HEK293 (cell line): ENCODE results near the gene RTP3.
A peak's percentile ranks its signal among the peaks of the same experiment; 100 is the strongest.

Source experiments
- GLIS1 ChIP-seq: fragments of 450-650 bp; formaldehyde crosslinking; IDR thresholded peaks from 2 replicates; pipeline ENCODE4 v1.5.1; 2016; ENCODE audit warnings: missing biosample characterization, missing genetic modification characterization
- HOXA7 ChIP-seq: sonication (generic); formaldehyde crosslinking; IDR thresholded peaks from 2 replicates; pipeline ENCODE4 v1.8.1; 2022; ENCODE audit warnings: missing genetic modification reagents, borderline replicate concordance
- HOXC10 ChIP-seq: sonication (generic); formaldehyde crosslinking; IDR thresholded peaks from 2 replicates; pipeline ENCODE4 v1.8.1; 2023; ENCODE audit warnings: mild to moderate bottlenecking, missing genetic modification reagents
- KLF10 ChIP-seq: fragments of 450-650 bp; IDR thresholded peaks from 2 replicates; pipeline ENCODE4 v1.5.1; 2018; ENCODE audit warnings: missing biosample characterization, mild to moderate bottlenecking, missing genetic modification characterization
- KLF8 ChIP-seq: fragments of 450-650 bp; formaldehyde crosslinking; IDR thresholded peaks from 2 replicates; pipeline ENCODE4 v1.5.1; 2016; ENCODE audit warnings: missing biosample characterization, missing genetic modification characterization
- MYNN ChIP-seq: fragments of 450-650 bp; formaldehyde crosslinking; IDR thresholded peaks from 2 replicates; pipeline ENCODE4 v1.5.1; 2016; ENCODE audit warnings: missing biosample characterization, missing genetic modification characterization, borderline replicate concordance
- SCRT1 ChIP-seq: fragments of 450-650 bp; formaldehyde crosslinking; IDR thresholded peaks from 2 replicates; pipeline ENCODE4 v1.5.1; 2016; ENCODE audit warnings: missing biosample characterization, missing genetic modification characterization, borderline replicate concordance
- SP2 ChIP-seq: fragments of 450-650 bp; formaldehyde crosslinking; IDR thresholded peaks from 2 replicates; pipeline ENCODE4 v1.5.1; 2016; ENCODE audit warnings: missing biosample characterization, missing genetic modification characterization
- SP3 ChIP-seq: fragments of 450-650 bp; formaldehyde crosslinking; IDR thresholded peaks from 2 replicates; pipeline ENCODE4 v1.5.1; 2016; ENCODE audit warnings: missing biosample characterization, missing genetic modification characterization
- SP7 ChIP-seq: fragments of 450-650 bp; formaldehyde crosslinking; IDR thresholded peaks from 2 replicates; pipeline ENCODE4 v1.5.1; 2016; ENCODE audit warnings: missing biosample characterization, missing genetic modification characterization
- YY2 ChIP-seq: fragments of 450-650 bp; formaldehyde crosslinking; IDR thresholded peaks from 2 replicates; pipeline ENCODE4 v1.5.1; 2016; ENCODE audit warnings: missing biosample characterization, missing genetic modification characterization
- ZBTB1 ChIP-seq: fragments of 450-650 bp; formaldehyde crosslinking; IDR thresholded peaks from 2 replicates; pipeline ENCODE4 v1.5.1; 2016; ENCODE audit warnings: missing biosample characterization, missing genetic modification characterization
- ZBTB17 ChIP-seq: fragments of 450-650 bp; formaldehyde crosslinking; IDR thresholded peaks from 2 replicates; pipeline ENCODE4 v1.5.1; 2016; ENCODE audit warnings: missing biosample characterization, missing genetic modification characterization
- ZFP37 ChIP-seq: fragments of 450-650 bp; formaldehyde crosslinking; IDR thresholded peaks from 2 replicates; pipeline ENCODE4 v1.5.1; 2016; ENCODE audit warnings: missing biosample characterization, missing genetic modification characterization
- ZNF10 ChIP-seq: fragments of 450-650 bp; formaldehyde crosslinking; IDR thresholded peaks from 2 replicates; pipeline ENCODE4 v1.5.1; 2017; ENCODE audit warnings: missing biosample characterization, missing genetic modification characterization
- ZNF175 ChIP-seq: fragments of 450-650 bp; formaldehyde crosslinking; IDR thresholded peaks from 2 replicates; pipeline ENCODE4 v1.5.1; 2016; ENCODE audit warnings: missing biosample characterization, missing genetic modification characterization
- ZNF202 ChIP-seq: fragments of 450-650 bp; formaldehyde crosslinking; IDR thresholded peaks from 2 replicates; pipeline ENCODE4 v1.5.1; 2016; ENCODE audit warnings: missing biosample characterization, missing genetic modification characterization, borderline replicate concordance
- ZNF23 ChIP-seq: fragments of 450-650 bp; formaldehyde crosslinking; IDR thresholded peaks from 2 replicates; pipeline ENCODE4 v1.5.1; 2016; ENCODE audit warnings: missing biosample characterization, missing genetic modification characterization, borderline replicate concordance
- ZNF274 ChIP-seq, 2 experiments: fragments of 200-500 bp in 1 of 2; fragments of 450-650 bp in 1 of 2; sonication (Bioruptor generic) in 1 of 2; formaldehyde crosslinking in 1 of 2; IDR thresholded peaks; 2 replicates each; pipeline versions ENCODE4 v1.5.1 to v1.6.1; 2014 to 2016; ENCODE audit warnings: borderline replicate concordance in 1 of 2, inconsistent platforms in 1 of 2, low read length in 1 of 2, missing biosample characterization in 1 of 2, missing genetic modification characterization in 1 of 2
- ZNF335 ChIP-seq: fragments of 450-650 bp; formaldehyde crosslinking; conservative IDR thresholded peaks from 2 replicates; pipeline ENCODE4 v1.5.1; 2016; ENCODE audit warnings: missing biosample characterization, missing genetic modification characterization
- ZNF341 ChIP-seq: fragments of 450-650 bp; formaldehyde crosslinking; IDR thresholded peaks from 2 replicates; pipeline ENCODE4; 2016; ENCODE audit warnings: low read depth, missing biosample characterization, missing genetic modification characterization
- ZNF37A ChIP-seq: fragments of 450-650 bp; IDR thresholded peaks from 2 replicates; pipeline ENCODE4 v1.5.1; 2018; ENCODE audit warnings: missing biosample characterization, missing genetic modification characterization
- ZNF416 ChIP-seq: fragments of 450-650 bp; formaldehyde crosslinking; IDR thresholded peaks from 2 replicates; pipeline ENCODE4 v1.5.1; 2016; ENCODE audit warnings: missing biosample characterization, missing genetic modification characterization
- ZNF558 ChIP-seq: fragments of 450-650 bp; formaldehyde crosslinking; IDR thresholded peaks from 2 replicates; pipeline ENCODE4 v1.5.1; 2016; ENCODE audit warnings: missing biosample characterization, missing genetic modification characterization
- ZNF654 ChIP-seq: fragments of 450-650 bp; formaldehyde crosslinking; IDR thresholded peaks from 2 replicates; pipeline ENCODE4 v1.5.1; 2016; ENCODE audit warnings: low read depth, missing biosample characterization, missing genetic modification characterization
- ZNF777 ChIP-seq: fragments of 450-650 bp; formaldehyde crosslinking; IDR thresholded peaks from 2 replicates; pipeline ENCODE4 v1.5.1; 2017; ENCODE audit warnings: missing biosample characterization, missing genetic modification characterization, borderline replicate concordance
- TF ChIP-seq, protein P1 (sequence below): fragments of 450-650 bp; IDR thresholded peaks from 2 replicates; pipeline ENCODE4 v1.5.1; 2018; ENCODE audit warnings: missing biosample characterization, mild to moderate bottlenecking, missing genetic modification characterization
- TF ChIP-seq, protein P2 (sequence below): fragments of 450-650 bp; formaldehyde crosslinking; IDR thresholded peaks from 2 replicates; pipeline ENCODE4 v1.5.1; 2016; ENCODE audit warnings: missing biosample characterization, missing genetic modification characterization
- TF ChIP-seq, protein P3 (sequence below): fragments of 450-650 bp; formaldehyde crosslinking; IDR thresholded peaks from 2 replicates; pipeline ENCODE4 v1.5.1; 2016; ENCODE audit warnings: missing biosample characterization, missing genetic modification characterization
- TF ChIP-seq, protein P4 (sequence below): fragments of 450-650 bp; formaldehyde crosslinking; IDR thresholded peaks from 2 replicates; pipeline ENCODE4 v1.5.1; 2016; ENCODE audit warnings: missing biosample characterization, missing genetic modification characterization
- TF ChIP-seq, protein P5 (sequence below): fragments of 450-650 bp; formaldehyde crosslinking; IDR thresholded peaks from 2 replicates; pipeline ENCODE4 v1.5.1; 2017; ENCODE audit warnings: missing biosample characterization, missing genetic modification characterization
- TF ChIP-seq, protein P6 (sequence below): fragments of 450-650 bp; formaldehyde crosslinking; IDR thresholded peaks from 2 replicates; pipeline ENCODE4 v1.5.1; 2016; ENCODE audit warnings: missing biosample characterization, missing genetic modification characterization

RTP3 gene

DNA sequence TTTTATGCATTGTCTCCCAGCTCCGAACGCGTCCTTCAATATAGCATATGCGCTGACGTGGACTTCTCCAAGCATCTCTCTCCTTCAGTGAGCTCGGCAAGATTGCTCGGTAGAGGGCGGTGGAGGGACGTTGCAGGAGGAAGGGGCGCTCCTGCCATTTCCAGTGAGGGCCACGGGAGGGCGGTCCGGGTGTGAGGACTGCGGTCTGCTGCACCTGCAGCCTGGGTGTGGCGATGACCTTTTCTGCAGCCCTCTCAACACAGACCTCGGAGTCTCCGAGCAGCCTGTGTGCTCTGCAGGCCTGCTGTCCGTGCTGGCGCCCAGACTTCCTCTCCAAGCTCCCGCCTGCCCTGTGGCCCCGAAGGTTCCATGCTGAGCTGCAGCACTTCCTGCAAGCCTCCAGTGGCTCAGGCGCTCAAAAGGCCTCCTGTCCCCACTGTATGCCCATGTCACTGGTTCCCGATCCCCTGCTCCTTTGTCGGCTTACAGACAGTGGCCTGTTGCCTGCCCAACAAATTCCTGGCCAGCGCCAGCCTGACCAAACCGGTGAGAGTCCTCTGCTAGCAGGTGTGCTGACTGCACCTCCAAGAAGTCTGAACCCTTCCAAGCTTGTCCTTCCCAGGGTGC, 8.9 kb upstream of the RTP3 start (continued):
- TF ChIP-seq, protein P1, sequence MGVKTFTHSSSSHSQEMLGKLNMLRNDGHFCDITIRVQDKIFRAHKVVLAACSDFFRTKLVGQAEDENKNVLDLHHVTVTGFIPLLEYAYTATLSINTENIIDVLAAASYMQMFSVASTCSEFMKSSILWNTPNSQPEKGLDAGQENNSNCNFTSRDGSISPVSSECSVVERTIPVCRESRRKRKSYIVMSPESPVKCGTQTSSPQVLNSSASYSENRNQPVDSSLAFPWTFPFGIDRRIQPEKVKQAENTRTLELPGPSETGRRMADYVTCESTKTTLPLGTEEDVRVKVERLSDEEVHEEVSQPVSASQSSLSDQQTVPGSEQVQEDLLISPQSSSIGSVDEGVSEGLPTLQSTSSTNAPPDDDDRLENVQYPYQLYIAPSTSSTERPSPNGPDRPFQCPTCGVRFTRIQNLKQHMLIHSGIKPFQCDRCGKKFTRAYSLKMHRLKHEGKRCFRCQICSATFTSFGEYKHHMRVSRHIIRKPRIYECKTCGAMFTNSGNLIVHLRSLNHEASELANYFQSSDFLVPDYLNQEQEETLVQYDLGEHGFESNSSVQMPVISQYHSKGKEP (tag by site-specific recombination) = peak; percentile 81
- TF ChIP-seq ZNF777 = no peak
- TF ChIP-seq, protein P2, sequence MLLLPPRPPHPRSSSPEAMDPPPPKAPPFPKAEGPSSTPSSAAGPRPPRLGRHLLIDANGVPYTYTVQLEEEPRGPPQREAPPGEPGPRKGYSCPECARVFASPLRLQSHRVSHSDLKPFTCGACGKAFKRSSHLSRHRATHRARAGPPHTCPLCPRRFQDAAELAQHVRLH (tag by site-specific recombination) = no peak
- TF ChIP-seq ZNF341 = no peak
- no peak for TF ChIP-seq ZNF558 (tag by site-specific recombination)
- no peak for TF ChIP-seq KLF10 (tag by site-specific recombination)
- no peak for TF ChIP-seq ZNF274 (IDR thresholded peaks at IDR 0.05; ENCODE audit: low read length)
- TF ChIP-seq ZNF274 (tag by site-specific recombination; IDR thresholded peaks at IDR 0.05; ENCODE audit: borderline replicate concordance) = no peak
- no peak for TF ChIP-seq MYNN
- no peak for TF ChIP-seq ZNF175 (tag by site-specific recombination)
- TF ChIP-seq, protein P3, sequence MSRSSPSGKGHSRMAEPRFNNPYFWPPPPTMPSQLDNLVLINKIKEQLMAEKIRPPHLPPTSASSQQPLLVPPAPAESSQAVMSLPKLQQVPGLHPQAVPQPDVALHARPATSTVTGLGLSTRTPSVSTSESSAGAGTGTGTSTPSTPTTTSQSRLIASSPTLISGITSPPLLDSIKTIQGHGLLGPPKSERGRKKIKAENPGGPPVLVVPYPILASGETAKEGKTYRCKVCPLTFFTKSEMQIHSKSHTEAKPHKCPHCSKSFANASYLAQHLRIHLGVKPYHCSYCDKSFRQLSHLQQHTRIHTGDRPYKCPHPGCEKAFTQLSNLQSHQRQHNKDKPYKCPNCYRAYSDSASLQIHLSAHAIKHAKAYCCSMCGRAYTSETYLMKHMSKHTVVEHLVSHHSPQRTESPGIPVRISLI (tag by site-specific recombination) = no peak
- TF ChIP-seq, protein P4, sequence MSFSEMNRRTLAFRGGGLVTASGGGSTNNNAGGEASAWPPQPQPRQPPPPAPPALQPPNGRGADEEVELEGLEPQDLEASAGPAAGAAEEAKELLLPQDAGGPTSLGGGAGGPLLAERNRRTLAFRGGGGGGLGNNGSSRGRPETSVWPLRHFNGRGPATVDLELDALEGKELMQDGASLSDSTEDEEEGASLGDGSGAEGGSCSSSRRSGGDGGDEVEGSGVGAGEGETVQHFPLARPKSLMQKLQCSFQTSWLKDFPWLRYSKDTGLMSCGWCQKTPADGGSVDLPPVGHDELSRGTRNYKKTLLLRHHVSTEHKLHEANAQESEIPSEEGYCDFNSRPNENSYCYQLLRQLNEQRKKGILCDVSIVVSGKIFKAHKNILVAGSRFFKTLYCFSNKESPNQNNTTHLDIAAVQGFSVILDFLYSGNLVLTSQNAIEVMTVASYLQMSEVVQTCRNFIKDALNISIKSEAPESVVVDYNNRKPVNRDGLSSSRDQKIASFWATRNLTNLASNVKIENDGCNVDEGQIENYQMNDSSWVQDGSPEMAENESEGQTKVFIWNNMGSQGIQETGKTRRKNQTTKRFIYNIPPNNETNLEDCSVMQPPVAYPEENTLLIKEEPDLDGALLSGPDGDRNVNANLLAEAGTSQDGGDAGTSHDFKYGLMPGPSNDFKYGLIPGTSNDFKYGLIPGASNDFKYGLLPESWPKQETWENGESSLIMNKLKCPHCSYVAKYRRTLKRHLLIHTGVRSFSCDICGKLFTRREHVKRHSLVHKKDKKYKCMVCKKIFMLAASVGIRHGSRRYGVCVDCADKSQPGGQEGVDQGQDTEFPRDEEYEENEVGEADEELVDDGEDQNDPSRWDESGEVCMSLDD (tag by site-specific recombination) = no peak
- no peak for TF ChIP-seq ZNF23 (tag by site-specific recombination)
- TF ChIP-seq GLIS1 (tag by site-specific recombination) = peak; percentile 31; the same call in 1 of the 2 replicates
- 0 out of 2 replicates have a peak, but pooled peaks have one; percentile 22 for TF ChIP-seq ZNF10 (tag by site-specific recombination)
- TF ChIP-seq, protein P5, sequence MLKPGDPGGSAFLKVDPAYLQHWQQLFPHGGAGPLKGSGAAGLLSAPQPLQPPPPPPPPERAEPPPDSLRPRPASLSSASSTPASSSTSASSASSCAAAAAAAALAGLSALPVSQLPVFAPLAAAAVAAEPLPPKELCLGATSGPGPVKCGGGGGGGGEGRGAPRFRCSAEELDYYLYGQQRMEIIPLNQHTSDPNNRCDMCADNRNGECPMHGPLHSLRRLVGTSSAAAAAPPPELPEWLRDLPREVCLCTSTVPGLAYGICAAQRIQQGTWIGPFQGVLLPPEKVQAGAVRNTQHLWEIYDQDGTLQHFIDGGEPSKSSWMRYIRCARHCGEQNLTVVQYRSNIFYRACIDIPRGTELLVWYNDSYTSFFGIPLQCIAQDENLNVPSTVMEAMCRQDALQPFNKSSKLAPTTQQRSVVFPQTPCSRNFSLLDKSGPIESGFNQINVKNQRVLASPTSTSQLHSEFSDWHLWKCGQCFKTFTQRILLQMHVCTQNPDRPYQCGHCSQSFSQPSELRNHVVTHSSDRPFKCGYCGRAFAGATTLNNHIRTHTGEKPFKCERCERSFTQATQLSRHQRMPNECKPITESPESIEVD (tag by site-specific recombination) = no peak
- no peak for TF ChIP-seq YY2 (tag by site-specific recombination)
- no peak for TF ChIP-seq SCRT1 (tag by site-specific recombination)
- no peak for TF ChIP-seq ZNF37A (tag by site-specific recombination)
- peak; percentile 90 for TF ChIP-seq ZNF654 (tag by site-specific recombination)
- TF ChIP-seq ZBTB17 (tag by site-specific recombination) = peak; percentile 51; the same call in 1 of the 2 replicates
- TF ChIP-seq, protein P6, sequence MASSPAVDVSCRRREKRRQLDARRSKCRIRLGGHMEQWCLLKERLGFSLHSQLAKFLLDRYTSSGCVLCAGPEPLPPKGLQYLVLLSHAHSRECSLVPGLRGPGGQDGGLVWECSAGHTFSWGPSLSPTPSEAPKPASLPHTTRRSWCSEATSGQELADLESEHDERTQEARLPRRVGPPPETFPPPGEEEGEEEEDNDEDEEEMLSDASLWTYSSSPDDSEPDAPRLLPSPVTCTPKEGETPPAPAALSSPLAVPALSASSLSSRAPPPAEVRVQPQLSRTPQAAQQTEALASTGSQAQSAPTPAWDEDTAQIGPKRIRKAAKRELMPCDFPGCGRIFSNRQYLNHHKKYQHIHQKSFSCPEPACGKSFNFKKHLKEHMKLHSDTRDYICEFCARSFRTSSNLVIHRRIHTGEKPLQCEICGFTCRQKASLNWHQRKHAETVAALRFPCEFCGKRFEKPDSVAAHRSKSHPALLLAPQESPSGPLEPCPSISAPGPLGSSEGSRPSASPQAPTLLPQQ = no peak
- TF ChIP-seq SP3 (tag by site-specific recombination) = no peak
- TF ChIP-seq SP7 (tag by site-specific recombination) = peak; percentile 50; the same call in 1 of the 2 replicates
- peak; percentile 39; the same call in 1 of the 2 replicates for TF ChIP-seq KLF8 (tag by site-specific recombination)
- TF ChIP-seq ZNF202 (tag by site-specific recombination) = no peak
- no peak for TF ChIP-seq HOXC10 (CRISPR knock-in tag)
- TF ChIP-seq HOXA7 (CRISPR knock-in tag) = no peak
- TF ChIP-seq ZBTB1 (tag by site-specific recombination) = no peak
- peak; percentile 41; the same call in 1 of the 2 replicates for TF ChIP-seq ZNF335 (tag by site-specific recombination)
- no peak for TF ChIP-seq ZNF416
- TF ChIP-seq SP2 (tag by site-specific recombination) = no peak
- no peak for TF ChIP-seq ZFP37 (tag by site-specific recombination)
